Activated T-helper 1 cell treated with anti-CD3 and anti-CD28 coated beads, Interleukin-2, amount 50 U/mL, for 16 hours (primary cell): ENCODE data around the gene PLEKHA5.
"Not testable (repeated sequence)": the region's sequence is repeated elsewhere in the genome, so short reads cannot be mapped to it uniquely, and the experiment has no call there.

Experiments
- DNase-seq, 2 donors: peaks; one replicate each; pipeline ENCODE4 v3.0.0-alpha.2; 2020; ENCODE audit warnings: low read depth in 1 of 2, low spot score in 1 of 2

PLEKHA5 gene

DNA sequence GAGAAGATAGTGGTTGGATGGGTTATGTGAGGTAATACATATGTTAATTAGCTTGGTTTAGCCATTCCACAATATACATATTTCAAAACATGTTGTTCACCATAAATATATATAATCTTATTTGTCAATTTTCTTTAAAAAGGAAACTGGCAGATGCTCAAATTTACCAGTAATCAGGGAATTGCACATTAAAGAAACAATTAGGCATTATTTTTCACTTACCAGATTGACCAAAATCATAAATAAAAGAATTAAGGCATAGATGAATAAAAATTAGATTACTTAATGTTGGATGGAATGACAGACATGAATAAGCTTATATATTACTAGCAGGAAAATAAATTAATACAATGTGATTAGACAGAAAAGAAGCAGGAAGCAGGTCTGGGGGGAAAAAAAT is 147.2 kb downstream of the PLEKHA5 start:
- no peak for DNase-seq

GRCh38 chr12:19277711-19278110 is 148.2 kb downstream of the PLEKHA5 start:
- DNase-seq: no peak

DNA sequence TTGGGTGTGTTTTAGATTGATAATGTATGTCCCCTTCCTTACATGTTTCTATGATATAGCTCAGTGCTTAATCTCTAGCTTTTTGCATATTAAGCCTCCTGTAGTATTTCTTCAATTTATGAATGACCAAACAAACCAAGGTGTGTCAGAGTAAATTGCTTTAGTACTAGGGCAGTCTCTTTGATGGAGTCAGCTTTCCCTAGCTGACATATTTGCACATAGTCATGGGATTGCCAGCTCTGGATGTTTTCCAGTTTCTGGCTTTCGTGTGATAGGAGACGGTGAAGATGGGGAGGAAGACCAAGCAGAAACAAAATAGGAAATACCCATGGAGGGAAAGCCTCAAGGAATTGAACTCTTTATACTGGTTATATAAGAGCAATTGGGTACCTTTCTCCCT is 148.9 kb downstream of the PLEKHA5 start:
- DNase-seq: no peak

DNA sequence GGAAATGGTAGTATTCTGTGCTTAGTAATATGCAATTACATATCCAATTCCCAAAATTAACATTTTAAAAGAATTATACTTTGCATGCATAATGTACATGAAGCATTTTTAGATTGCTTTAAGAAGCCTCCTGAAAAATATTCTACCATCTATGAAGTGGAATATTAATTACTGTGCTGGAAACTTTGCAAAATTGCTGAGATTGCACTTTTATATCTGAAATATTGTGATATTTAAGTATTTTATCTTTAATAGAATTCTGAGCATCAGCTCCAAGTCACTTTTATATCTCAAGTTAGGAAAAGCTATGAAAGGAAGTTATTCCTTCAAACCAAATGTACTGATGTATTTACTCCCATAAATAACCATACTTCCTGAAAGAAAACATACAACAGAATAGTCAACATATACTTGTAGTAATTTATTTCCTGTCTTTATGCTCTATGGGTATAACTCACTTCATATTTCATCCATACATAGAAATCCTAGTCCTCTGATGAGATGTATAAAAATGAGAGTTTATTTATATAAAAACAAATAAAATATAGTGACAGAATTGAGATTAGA is 152.7 kb downstream of the PLEKHA5 start:
- no peak for DNase-seq

DNA sequence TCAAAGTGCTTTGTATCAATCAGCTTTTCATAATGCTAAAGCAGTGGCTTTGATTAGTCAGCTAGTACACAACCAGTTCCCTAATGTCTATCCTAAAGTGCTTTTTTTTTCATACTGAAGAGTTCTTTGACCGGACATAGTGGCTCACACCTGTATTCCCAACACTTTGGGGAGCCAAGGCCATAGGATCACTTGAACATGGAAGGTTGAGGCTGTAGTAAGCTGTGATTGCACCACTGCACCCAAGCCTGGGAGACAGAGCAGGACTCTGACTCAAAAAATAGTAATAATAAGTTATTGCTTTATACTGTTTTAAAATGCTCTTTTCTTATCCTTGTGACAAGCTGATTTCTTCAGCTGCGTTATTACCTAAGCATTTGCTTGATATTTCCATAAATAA is 155.1 kb downstream of the PLEKHA5 start:
- DNase-seq: no peak

DNA sequence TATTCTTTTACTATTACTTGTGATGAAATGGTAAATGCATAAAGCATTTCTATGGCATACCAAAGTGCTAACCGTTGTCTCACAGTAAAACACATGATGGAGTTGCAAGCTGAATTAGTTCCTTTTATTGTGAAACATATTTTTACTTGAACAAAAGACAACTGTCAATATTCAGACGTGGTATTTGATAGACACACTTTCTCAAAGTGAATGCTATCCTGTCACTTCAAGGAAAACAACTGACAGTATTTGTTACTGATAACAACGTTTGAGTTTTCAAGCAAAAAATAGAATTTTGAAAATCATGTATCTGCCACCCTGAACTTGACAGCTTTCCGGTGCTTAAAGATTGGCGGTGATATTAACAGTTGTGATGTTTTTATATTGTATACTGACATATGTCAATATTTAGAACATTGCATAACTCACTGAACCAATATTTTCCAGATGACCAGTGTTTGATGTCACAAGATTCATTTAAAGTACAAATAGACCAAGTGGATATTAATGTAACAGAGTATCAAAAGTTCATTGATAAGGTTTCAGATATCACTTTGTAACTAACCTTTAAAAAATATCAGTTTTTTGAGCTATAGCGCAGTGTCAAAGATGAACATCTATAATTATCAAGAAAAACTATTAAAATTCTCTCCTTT is 156.4 kb downstream of the PLEKHA5 start:
- DNase-seq: no peak

DNA sequence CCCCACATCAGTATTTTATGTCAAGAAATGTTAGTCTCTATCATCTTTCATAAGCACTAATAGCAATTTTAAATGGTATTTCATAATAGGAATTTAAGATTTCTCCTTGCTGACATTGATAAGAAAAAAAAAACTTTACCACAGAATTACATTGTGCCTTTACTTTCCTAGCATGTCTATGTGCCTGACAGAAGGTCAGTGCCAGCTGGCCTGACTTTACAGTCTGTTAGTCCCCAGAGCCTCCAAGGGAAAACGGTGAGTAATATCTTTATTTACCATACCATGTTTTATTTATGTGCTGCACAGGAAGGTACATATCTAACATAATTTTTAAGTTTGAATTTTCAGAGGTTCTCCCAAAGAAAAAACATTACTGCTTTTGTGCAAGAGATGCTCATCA is 157.8 kb downstream of the PLEKHA5 start:
- no peak for DNase-seq

- no peak for DNase-seq
Observed at GRCh38 chr12:19288161-19288560, 158.6 kb downstream of the PLEKHA5 start.

GRCh38 chr12:19288603-19289244 is 159.2 kb downstream of the PLEKHA5 start:
- DNase-seq: no peak

- DNase-seq: no peak
Observed at GRCh38 chr12:19298836-19299605, 169.5 kb downstream of the PLEKHA5 start.

GRCh38 chr12:19299765-19300164 is 170.2 kb downstream of the PLEKHA5 start:
- no peak for DNase-seq

- DNase-seq: no peak
Observed at GRCh38 chr12:19301223-19301622, 171.7 kb downstream of the PLEKHA5 start.

DNA sequence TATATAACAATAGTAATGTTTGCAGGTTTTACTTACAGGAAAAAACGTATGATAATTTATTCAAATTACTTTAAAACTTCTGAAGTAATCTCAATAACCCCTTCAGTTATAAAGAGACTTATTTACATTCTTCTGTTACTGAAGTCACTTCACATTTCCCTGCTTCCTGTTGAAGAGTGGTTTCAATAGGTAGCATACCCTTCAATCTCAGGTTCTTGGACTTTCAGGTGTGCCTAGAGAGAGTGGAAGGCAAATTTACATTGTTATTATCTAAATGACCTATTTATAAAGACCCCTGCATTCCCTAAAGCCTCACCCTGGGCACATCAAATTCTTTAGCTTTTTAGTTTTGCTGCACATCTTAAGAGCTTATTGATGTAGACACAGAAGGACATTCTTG is 172.2 kb downstream of the PLEKHA5 start:
- no peak for DNase-seq

DNA sequence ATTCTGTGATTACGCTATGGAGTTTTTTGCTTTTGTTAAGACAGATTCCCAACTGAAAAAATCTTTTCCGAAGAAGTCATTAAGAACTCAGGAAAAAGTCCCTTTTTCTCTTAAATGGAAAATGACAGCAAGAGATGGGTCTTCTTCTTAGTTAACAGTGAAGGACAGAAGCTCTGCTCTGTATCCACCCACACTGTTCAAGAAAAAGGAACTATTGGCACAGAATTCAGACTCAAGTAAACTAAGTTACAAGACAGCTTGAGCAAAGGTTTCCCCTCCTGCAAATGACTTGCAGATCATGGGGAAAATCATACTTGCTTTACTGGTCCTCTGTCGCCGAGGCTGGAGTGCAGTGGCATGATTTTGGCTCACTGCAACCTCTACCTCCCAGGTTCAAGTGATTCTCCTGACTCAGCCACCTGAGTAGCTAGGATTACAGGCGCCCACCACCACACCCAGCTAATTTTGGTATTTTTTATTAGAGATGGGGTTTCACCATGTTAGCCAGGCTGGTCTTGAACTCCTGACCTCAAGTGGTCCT is 172.6 kb downstream of the PLEKHA5 start:
- no peak for DNase-seq

DNA sequence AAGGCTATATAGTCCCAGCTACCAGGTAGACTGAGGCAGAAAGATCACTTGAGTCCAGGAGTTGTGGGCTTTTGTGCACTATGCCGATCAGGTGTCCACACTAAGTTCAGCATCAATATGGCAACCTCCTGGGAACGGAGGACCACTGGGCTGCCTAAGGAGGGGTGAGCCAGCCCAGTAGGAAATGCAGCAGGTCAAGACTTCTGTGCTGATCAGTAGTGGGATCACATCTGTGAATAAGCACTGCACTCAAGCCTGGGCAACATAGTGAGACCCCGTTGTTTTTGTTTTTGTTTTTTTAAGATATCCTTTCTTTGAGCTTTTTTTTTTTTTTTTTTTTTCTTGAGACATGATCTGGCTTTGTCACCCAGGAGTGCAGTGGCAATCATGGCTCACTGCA is 174.0 kb downstream of the PLEKHA5 start:
- no peak for DNase-seq

- no peak for DNase-seq
Observed at GRCh38 chr12:19304149-19304750, 174.7 kb downstream of the PLEKHA5 start.

- DNase-seq: not testable (repeated sequence)
Observed at GRCh38 chr12:19305621-19306020, 176.1 kb downstream of the PLEKHA5 start.

DNA sequence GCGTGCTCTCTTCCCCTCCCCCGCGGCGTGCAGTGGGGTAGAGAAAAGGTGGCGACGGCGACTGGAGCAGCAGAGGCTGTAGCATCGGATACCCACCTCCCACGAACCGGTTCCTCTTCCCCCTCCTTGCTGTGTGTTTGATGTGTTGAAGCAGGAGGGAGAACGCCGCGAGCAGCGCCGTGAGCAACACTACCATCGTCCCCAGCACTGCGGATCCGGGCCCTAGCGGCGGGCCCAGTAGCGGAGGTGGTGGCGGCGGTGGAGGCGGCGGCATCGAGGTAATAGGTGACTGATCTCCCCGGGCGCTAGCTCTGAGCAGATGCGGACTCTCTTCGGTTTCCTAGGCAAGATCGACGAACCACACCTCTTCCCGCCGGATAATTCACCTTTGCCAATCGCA is 176.8 kb downstream of the PLEKHA5 start:
- no peak for DNase-seq

- no peak for DNase-seq
Observed at GRCh38 chr12:19307451-19307850, 177.9 kb downstream of the PLEKHA5 start.

DNA sequence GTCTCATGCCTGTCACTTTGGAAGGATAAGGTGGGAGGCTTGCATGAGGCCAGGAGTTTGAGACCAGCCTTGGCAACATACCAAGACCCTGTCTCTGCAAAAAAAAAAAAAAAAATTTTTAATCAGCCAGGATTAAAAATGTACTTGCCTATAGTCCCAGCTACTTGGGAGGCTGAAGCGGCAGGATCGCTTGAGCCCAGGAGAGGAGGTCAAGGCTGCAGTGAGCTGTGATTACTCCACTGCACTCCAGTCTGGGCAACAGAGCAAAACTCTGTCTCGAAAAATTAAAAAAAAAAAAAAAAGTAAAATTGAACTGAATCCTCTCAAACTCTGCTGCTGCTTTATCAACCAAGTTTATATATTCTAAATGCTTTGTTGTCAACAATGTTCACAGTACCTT is 181.6 kb downstream of the PLEKHA5 start:
- DNase-seq: no peak

GRCh38 chr12:19312637-19313036 is 183.1 kb downstream of the PLEKHA5 start:
- DNase-seq: no peak
